CD14-positive monocyte (primary cell): ENCODE measurements around the gene MRPL27. TPM values are rescaled to one million over a fixed set of nuclear protein-coding genes. Genes with fewer than 3 reads are reported as not detected.

ENCODE experiments used
- DNase-seq, 3 donors: peaks; one replicate each; pipeline ENCODE4 v3.0.0-alpha.2; 2011 to 2022
- H2AFZ ChIP-seq: 2 replicates; pipeline ENCODE4 v1.6.0; 2012; ENCODE audit warnings: mild to moderate bottlenecking, low read depth, low read length, inconsistent platforms; ENCODE audit not compliant: insufficient read depth, poor library complexity, severe bottlenecking
- H3K27ac ChIP-seq, 2 donors: 1 replicate in 1 of 2; 2 replicates in 1 of 2; pipeline ENCODE4 v1.5.1; 2012 to 2013; ENCODE audit warnings: low read length in 2 of 2, control low read depth in 1 of 2, inconsistent platforms in 1 of 2, low read depth in 1 of 2, mild to moderate bottlenecking in 1 of 2
- H3K27me3 ChIP-seq, 2 donors: one replicate each; pipeline versions ENCODE4 v1.6.0 to v1.6.1; 2011 to 2013; ENCODE audit warnings: low read length in 2 of 2; ENCODE audit not compliant: control insufficient read depth in 2 of 2, insufficient read depth in 2 of 2
- H3K36me3 ChIP-seq, 2 donors: replicated peaks in 1 of 2; 1 replicate in 1 of 2; 2 replicates in 1 of 2; pipeline versions ENCODE4 v1.5.1 to v1.6.1; 2012 to 2013; ENCODE audit warnings: low read length in 2 of 2, control low read depth in 1 of 2, inconsistent platforms in 1 of 2, mild to moderate bottlenecking in 1 of 2; ENCODE audit not compliant: insufficient read depth in 2 of 2, control insufficient read depth in 1 of 2
- H3K4me1 ChIP-seq, 2 donors: 1 replicate in 1 of 2; 2 replicates in 1 of 2; pipeline versions ENCODE4 v1.5.1 to v1.6.1; 2012 to 2013; ENCODE audit warnings: low read length in 2 of 2, control low read depth in 1 of 2, inconsistent platforms in 1 of 2, mild to moderate bottlenecking in 1 of 2, moderate library complexity in 1 of 2; ENCODE audit not compliant: insufficient read depth in 2 of 2, control insufficient read depth in 1 of 2
- H3K4me2 ChIP-seq: replicated peaks from 2 replicates; pipeline ENCODE3; 2012; ENCODE audit warnings: low read length, moderate library complexity, mild to moderate bottlenecking; ENCODE audit not compliant: poor library complexity, severe bottlenecking; ENCODE audit errors: extremely low read depth
- H3K4me3 ChIP-seq, 3 experiments: fragments of 200-600 bp in 1 of 3; sonication (generic) in 1 of 3; replicated peaks in 1 of 3; 1 replicate in 2 of 3; 2 replicates in 1 of 3; pipeline ENCODE4 v1.5.1; 2011 to 2013; ENCODE audit warnings: low read length in 3 of 3, mild to moderate bottlenecking in 3 of 3, control low read depth in 2 of 3, low read depth in 2 of 3, inconsistent platforms in 1 of 3, moderate library complexity in 1 of 3
- H3K79me2 ChIP-seq: 2 replicates; pipeline ENCODE4 v1.6.0; 2012; ENCODE audit warnings: mild to moderate bottlenecking, control low read depth, inconsistent platforms, low read length, moderate library complexity; ENCODE audit not compliant: insufficient read depth
- H3K9ac ChIP-seq: 2 replicates; pipeline ENCODE4 v1.6.0; 2017; ENCODE audit warnings: low read length, mild to moderate bottlenecking; ENCODE audit not compliant: insufficient read depth, poor library complexity, severe bottlenecking
- H3K9me3 ChIP-seq, 2 donors: replicated peaks in 1 of 2; 1 replicate in 1 of 2; 2 replicates in 1 of 2; pipeline versions ENCODE4 v1.5.1 to v1.6.1; 2012 to 2013; ENCODE audit warnings: low read length in 2 of 2, control low read depth in 1 of 2; ENCODE audit not compliant: control insufficient read depth in 1 of 2, insufficient read depth in 1 of 2
- H4K20me1 ChIP-seq: 2 replicates; pipeline ENCODE4 v1.6.0; 2012; ENCODE audit warnings: mild to moderate bottlenecking, low read length, control low read depth, moderate library complexity; ENCODE audit not compliant: insufficient read depth
- H3K27ac Mint-ChIP-seq, 7 donors: one replicate each; pipeline ENCODE4 v1.8.0; 2020; ENCODE audit warnings: mild to moderate bottlenecking in 7 of 7, mixed read lengths in 7 of 7, moderate library complexity in 6 of 7, inconsistent platforms in 2 of 7
- H3K27me3 Mint-ChIP-seq, 3 donors: one replicate each; pipeline ENCODE4 v1.8.0; 2021 to 2022; ENCODE audit warnings: low read depth in 3 of 3, mild to moderate bottlenecking in 3 of 3, mixed read lengths in 3 of 3, moderate library complexity in 3 of 3, inconsistent platforms in 1 of 3
- H3K36me3 Mint-ChIP-seq, 2 donors: one replicate each; pipeline ENCODE4 v1.8.0; 2020; ENCODE audit warnings: mixed read lengths in 2 of 2, inconsistent platforms in 1 of 2, mild to moderate bottlenecking in 1 of 2
- H3K4me1 Mint-ChIP-seq: one replicate; pipeline ENCODE4 v1.8.0; 2020; ENCODE audit warnings: mild to moderate bottlenecking, mixed read lengths
- H3K4me3 Mint-ChIP-seq, 2 donors: one replicate each; pipeline ENCODE4 v1.8.0; 2020; ENCODE audit warnings: mild to moderate bottlenecking in 2 of 2, mixed read lengths in 2 of 2, moderate library complexity in 1 of 2
- H3K9me3 Mint-ChIP-seq, 7 donors: one replicate each; pipeline ENCODE4 v1.8.0; 2020 to 2022; ENCODE audit warnings: mixed read lengths in 7 of 7, mild to moderate bottlenecking in 6 of 7, moderate library complexity in 6 of 7, inconsistent platforms in 2 of 7
- CTCF ChIP-seq: fragments of 200-600 bp; IDR thresholded peaks from one replicate; pipeline ENCODE4 v1.8.0; 2022; ENCODE audit warnings: antibody characterized with exemption, mild to moderate bottlenecking
- WGBS: methylation state at CpG from one replicate; pipeline ENCODE4 v1.1.5; 2013; ENCODE audit warnings: missing lambda C conversion rate; ENCODE audit not compliant: insufficient coverage; 5-methylcytosine and 5-hydroxymethylcytosine counted together
- intact Hi-C, 2 donors: fragments of 100-400 bp; cut with micrococcal nuclease; formaldehyde crosslinking; loops; one replicate each; pipeline versions ENCODE4 v1.15.0 to v1.15.1; 2023
- polyA plus RNA-seq, 3 donors: library from polyadenylated mRNA; depleted of rRNA in 1 of 3; unstranded in 2 of 3; stranded (reverse) in 1 of 3; fragments of 300-500 nt in 2 of 3; fragments of >200 nt in 1 of 3; fragmentation: Illumina TruSeq in 2 of 3; gene quantifications; 1 replicate in 2 of 3; 2 replicates in 1 of 3; pipeline ENCODE4 v1.2.3, GENCODE V29; 2012 to 2021

Gene MRPL27
- polyA plus RNA-seq, 3 donors = 33.2 to 82.3 (median 75.3) TPM

GRCh38 chr17:50379351-50380132 lies 6.6 kb upstream of the MRPL27 start:
- H3K9me3 ChIP-seq = no peaks in the 10 kb centered on the region
- no peak for DNase-seq
- no peak overlapping the region for H3K4me2 ChIP-seq
- H4K20me1 ChIP-seq = peaks cover 11% of the 10 kb centered on the region
- peak overlapping the region in 2 of 7 donors; percentile 26 to 56 for H3K27ac Mint-ChIP-seq
- H3K9ac ChIP-seq = no peak overlapping the region
- no peaks in the 10 kb centered on the region for H3K27me3 ChIP-seq
- peaks cover 8 to 9% of the 10 kb centered on the region in 2 donors for H3K4me1 ChIP-seq
- peaks cover 37 to 63% of the 10 kb centered on the region in 2 donors for H3K36me3 ChIP-seq
- no peak overlapping the region for H2AFZ ChIP-seq
- peaks cover 0 to 1% (median 0%) of the 10 kb centered on the region in 3 donors for H3K27me3 Mint-ChIP-seq
- H3K79me2 ChIP-seq = no peaks in the 10 kb centered on the region
- H3K9me3 Mint-ChIP-seq = no peaks in the 10 kb centered on the region
- H3K4me3 ChIP-seq = no peak overlapping the region
- intact Hi-C loops = no loop called here
- 85% methylated on average over 5 of the region's 6 CpGs for WGBS
- TF ChIP-seq CTCF = no peak
- H3K36me3 Mint-ChIP-seq = peaks cover 55 to 65% of the 10 kb centered on the region in 2 donors
- peaks cover 12% of the 10 kb centered on the region for H3K4me1 Mint-ChIP-seq
- H3K4me3 Mint-ChIP-seq = no peak overlapping the region
- H3K27ac ChIP-seq = peak overlapping the region in 1 of 2 donors; percentile 27

GRCh38 chr17:50375858-50376538 lies 3.0 kb upstream of the MRPL27 start:
- H3K4me1 ChIP-seq = peaks cover 24 to 31% of the 10 kb centered on the region in 2 donors
- H3K4me2 ChIP-seq = no peak overlapping the region
- no peak overlapping the region for H3K27ac ChIP-seq
- no peak overlapping the region for H3K9ac ChIP-seq
- DNase-seq = no peak
- peaks cover 0 to 1% (median 0%) of the 10 kb centered on the region in 3 donors for H3K27me3 Mint-ChIP-seq
- peaks cover 25% of the 10 kb centered on the region for H3K79me2 ChIP-seq
- no peaks in the 10 kb centered on the region for H3K27me3 ChIP-seq
- no peak overlapping the region for H3K27ac Mint-ChIP-seq
- peaks cover 22 to 29% of the 10 kb centered on the region in 2 donors for H3K36me3 Mint-ChIP-seq
- H3K4me3 Mint-ChIP-seq = no peak overlapping the region
- intact Hi-C loops = no loop called here
- no peak overlapping the region for H2AFZ ChIP-seq
- peaks cover 3 to 28% of the 10 kb centered on the region in 2 donors for H3K36me3 ChIP-seq
- no peaks in the 10 kb centered on the region for H3K9me3 ChIP-seq
- H3K4me1 Mint-ChIP-seq = peaks cover 32% of the 10 kb centered on the region
- H3K9me3 Mint-ChIP-seq = no peaks in the 10 kb centered on the region
- H4K20me1 ChIP-seq = peaks cover 11% of the 10 kb centered on the region
- 100% methylated on average over 1 of the region's 5 CpGs for WGBS
- H3K4me3 ChIP-seq = no peak overlapping the region
- no peak for TF ChIP-seq CTCF
